Activated T-cell treated with anti-CD3 and anti-CD28 coated beads, Interleukin-2, amount 50 U/mL, for 72 hours (primary cell): ENCODE data around the gene AKAIN1. TPM values are rescaled to one million over a fixed set of nuclear protein-coding genes. Genes with fewer than 3 reads are reported as not detected.

Source experiments
- ATAC-seq, 2 donors: fragments of 150-1000 bp; cut with Tn5 transposase; replicated peaks in 1 of 2; 2 replicates each; pipeline ENCODE4 v1.10.0; 2021; ENCODE audit warnings: moderate library complexity in 2 of 2, mild to moderate bottlenecking in 1 of 2
- DNase-seq, 2 donors: peaks; one replicate each; pipeline ENCODE4 v3.0.0; 2021 to 2022; ENCODE audit warnings: mixed read lengths in 1 of 2
- H3K27ac Mint-ChIP-seq: one replicate; pipeline ENCODE4 v1.8.0; 2022; ENCODE audit warnings: mild to moderate bottlenecking, moderate library complexity, mixed read lengths
- H3K27me3 Mint-ChIP-seq: one replicate; pipeline ENCODE4 v1.8.0; 2022; ENCODE audit warnings: low read depth, mixed read lengths
- H3K36me3 Mint-ChIP-seq, 2 donors: one replicate each; pipeline ENCODE4 v1.8.0; 2022; ENCODE audit warnings: mixed read lengths in 2 of 2, mild to moderate bottlenecking in 1 of 2; ENCODE audit not compliant: insufficient read depth in 2 of 2
- H3K4me1 Mint-ChIP-seq: one replicate; pipeline ENCODE4 v1.8.0; 2022; ENCODE audit warnings: low read depth, mixed read lengths
- H3K4me3 Mint-ChIP-seq, 2 donors: one replicate each; pipeline ENCODE4 v1.8.0; 2022; ENCODE audit warnings: mild to moderate bottlenecking in 2 of 2, mixed read lengths in 2 of 2, moderate library complexity in 2 of 2
- H3K9me3 Mint-ChIP-seq, 2 donors: one replicate each; pipeline ENCODE4 v1.8.0; 2022; ENCODE audit warnings: mixed read lengths in 2 of 2
- total RNA-seq, 2 donors: library from RNA; stranded (reverse); gene quantifications; one replicate each; pipeline ENCODE4 v1.2.3, GENCODE V29; 2022

The AKAIN1 gene
- total RNA-seq, 2 donors from 2014 or later = not detected

DNA sequence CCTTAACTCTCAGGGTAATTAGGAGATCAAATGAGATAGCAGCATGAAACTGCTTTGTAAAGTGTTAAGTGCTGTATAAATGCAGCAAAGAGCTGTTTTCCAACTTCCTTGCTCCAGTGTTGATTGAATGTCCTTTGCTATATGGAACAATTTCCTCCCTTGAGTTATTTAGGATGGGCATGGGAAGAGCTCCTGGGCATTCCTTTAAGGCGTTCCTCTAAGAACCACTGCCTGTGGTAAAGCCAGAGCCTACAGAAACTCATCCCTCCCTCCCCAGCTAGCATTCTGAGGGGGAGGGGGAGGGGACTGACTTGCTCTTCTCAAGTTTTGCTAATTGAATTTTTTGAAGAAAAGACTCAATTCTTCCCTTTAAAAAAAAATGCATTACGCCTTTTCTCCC is 1.4 kb downstream of the AKAIN1 start:
- Mint-ChIP-seq H3K27ac (no peak overlapping the region), H3K36me3 (peaks cover 0 to 2% of the 10 kb centered on the region in 2 donors), H3K4me1 (peaks cover 12% of the 10 kb centered on the region), H3K27me3 (peaks cover 57% of the 10 kb centered on the region), H3K4me3 (peak overlapping the region in 1 of 2 donors; percentile 85), H3K9me3 (peaks cover 0 to 5% of the 10 kb centered on the region in 2 donors)
- DNase-seq = no peak
- ATAC-seq = no peak

DNA sequence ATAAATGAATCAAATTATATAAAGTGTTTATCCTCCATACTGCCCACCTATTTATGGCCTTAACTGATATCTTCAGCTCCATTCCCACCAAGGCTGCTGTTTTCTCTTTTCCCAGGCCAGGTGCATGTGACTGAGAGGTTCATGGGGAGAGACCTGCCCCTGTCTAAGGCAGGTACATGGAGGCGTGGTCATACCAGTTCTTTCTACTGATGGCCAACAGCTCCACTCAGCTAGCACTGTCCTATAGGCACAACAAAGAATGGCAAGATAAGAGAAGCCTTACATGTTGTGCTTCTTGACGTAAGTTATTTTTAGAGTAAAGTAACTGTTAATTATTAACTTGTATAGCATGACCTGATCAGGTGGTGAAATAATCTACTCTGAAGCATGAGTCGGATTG is 16.8 kb downstream of the AKAIN1 start:
- H3K27me3 Mint-ChIP-seq = no peaks in the 10 kb centered on the region
- no peak overlapping the region for H3K27ac Mint-ChIP-seq
- H3K9me3 Mint-ChIP-seq = peaks cover 2 to 3% of the 10 kb centered on the region in 2 donors
- H3K36me3 Mint-ChIP-seq = peaks cover 0 to under 1% of the 10 kb centered on the region in 2 donors
- DNase-seq = no peak
- ATAC-seq = no peak
- H3K4me3 Mint-ChIP-seq = no peak overlapping the region
- H3K4me1 Mint-ChIP-seq = peaks cover 15% of the 10 kb centered on the region

DNA sequence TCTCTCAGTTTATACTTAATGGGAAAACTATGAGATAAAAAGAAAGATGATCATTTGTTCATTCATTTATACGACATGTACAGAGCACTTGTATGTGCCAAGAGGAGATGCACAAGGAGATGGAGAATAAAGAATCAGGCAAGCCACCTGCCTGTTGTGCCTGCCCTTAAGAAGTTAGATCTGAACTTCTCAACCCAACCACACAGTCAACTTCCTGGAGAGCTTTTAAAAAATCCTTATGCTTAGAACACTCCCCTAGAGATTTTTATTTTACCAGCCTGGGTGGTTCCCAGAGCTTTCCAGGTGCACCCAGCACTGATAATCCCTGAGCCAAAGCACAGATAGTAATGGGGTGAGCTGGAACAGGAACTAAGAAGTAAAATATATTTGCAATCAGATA is 18.5 kb downstream of the AKAIN1 start:
- no peaks in the 10 kb centered on the region for H3K36me3 Mint-ChIP-seq
- H3K27me3 Mint-ChIP-seq = no peaks in the 10 kb centered on the region
- DNase-seq (no peak), ATAC-seq (no peak)
- H3K4me1 Mint-ChIP-seq = peaks cover 15% of the 10 kb centered on the region
- H3K27ac Mint-ChIP-seq = no peak overlapping the region
- H3K4me3 Mint-ChIP-seq = no peak overlapping the region
- H3K9me3 Mint-ChIP-seq = no peaks in the 10 kb centered on the region

DNA sequence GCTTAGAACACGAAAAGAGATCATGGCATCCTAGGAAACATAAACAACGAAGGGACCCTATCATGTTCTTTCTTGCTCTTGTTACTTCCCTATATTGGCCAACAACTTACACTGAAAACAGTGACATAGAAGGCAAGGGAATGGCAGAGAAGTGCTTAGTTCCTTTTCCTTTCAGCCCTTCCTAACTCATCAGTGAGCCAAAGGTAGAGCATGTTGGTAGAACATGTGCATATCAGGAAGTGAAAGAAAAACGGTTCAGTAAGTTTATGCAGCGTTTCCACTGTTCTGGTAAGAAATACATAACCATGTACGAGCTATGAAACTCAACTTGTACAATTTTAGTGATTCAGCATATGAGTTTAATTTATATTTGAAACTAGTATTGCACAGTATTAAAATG is 21.7 kb downstream of the AKAIN1 start:
- no peak overlapping the region for H3K4me3 Mint-ChIP-seq
- ATAC-seq (no peak), DNase-seq (no peak)
- H3K36me3 Mint-ChIP-seq = no peaks in the 10 kb centered on the region
- H3K4me1 Mint-ChIP-seq = peaks cover 15% of the 10 kb centered on the region
- H3K27ac Mint-ChIP-seq = no peak overlapping the region
- no peaks in the 10 kb centered on the region for H3K9me3 Mint-ChIP-seq
- no peaks in the 10 kb centered on the region for H3K27me3 Mint-ChIP-seq

DNA sequence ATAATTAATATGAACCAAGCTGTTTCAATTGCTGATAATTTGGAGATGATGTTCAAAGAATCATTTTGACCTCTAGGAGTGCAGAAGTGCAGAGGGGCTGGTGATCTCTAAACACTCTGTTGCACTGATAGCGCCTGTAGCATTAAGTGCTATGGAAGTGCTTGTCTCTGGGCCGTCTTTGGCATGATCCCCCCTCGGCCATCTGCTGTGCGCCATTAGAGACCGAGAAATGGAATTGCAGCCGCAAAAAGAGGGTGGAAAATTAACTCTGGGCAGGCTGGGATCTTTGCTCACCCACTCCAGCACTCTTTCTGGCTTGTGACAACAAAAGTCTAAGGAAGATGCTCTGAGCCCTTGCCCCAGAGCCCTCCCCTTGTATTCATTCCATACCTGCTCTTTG is 23.4 kb downstream of the AKAIN1 start:
- DNase-seq = no peak
- Mint-ChIP-seq H3K27ac (no peak overlapping the region), H3K4me1 (peaks cover 9% of the 10 kb centered on the region), H3K9me3 (no peaks in the 10 kb centered on the region), H3K36me3 (peaks cover 0 to 2% of the 10 kb centered on the region in 2 donors), H3K27me3 (no peaks in the 10 kb centered on the region), H3K4me3 (no peak overlapping the region)
- ATAC-seq = no peak

DNA sequence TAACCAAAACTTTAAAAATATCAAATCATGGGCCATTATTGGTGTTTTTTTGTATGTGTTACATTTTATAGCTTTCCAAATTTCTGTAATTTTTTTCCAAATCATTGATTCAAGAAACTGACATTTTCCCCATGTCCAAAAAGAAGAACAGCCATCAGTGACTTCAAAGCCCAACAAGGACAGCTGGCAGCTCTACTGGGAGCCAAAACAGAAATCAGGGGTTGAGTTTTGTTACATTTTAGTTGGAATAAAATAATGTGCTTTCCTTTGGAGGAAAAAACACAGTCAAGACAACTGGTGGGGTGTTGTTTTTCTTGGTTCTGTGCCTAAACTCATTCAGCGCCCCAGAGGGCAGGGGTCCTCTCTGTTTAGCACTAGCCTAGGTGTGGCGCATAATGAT is 23.8 kb downstream of the AKAIN1 start:
- no peak overlapping the region for H3K27ac Mint-ChIP-seq
- H3K27me3 Mint-ChIP-seq = no peaks in the 10 kb centered on the region
- no peak for ATAC-seq
- H3K9me3 Mint-ChIP-seq = no peaks in the 10 kb centered on the region
- no peak overlapping the region for H3K4me3 Mint-ChIP-seq
- no peak for DNase-seq
- H3K36me3 Mint-ChIP-seq = peaks cover 0 to 2% of the 10 kb centered on the region in 2 donors
- peaks cover 9% of the 10 kb centered on the region for H3K4me1 Mint-ChIP-seq

DNA sequence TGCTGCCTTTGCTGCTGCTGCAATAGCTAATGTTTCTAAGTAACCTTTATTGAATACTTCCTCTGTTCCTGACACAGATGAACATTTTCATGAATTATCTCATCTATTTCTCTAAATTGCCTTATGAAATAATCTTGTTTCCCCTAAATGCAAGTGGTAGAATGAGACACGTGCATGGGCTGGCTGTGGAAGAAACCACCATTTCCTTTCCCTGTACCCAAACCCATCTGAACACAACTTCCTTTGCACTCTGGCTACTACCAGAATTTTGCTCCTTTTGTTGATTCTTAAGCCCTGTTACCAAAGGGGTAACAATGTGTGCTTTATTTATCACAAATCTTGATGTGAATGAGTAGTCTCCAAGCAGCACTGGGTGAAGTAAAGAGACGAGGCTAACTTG is 29.2 kb downstream of the AKAIN1 start:
- H3K4me1 Mint-ChIP-seq = peaks cover 21% of the 10 kb centered on the region
- H3K27ac Mint-ChIP-seq = peak overlapping the region; percentile 12
- H3K27me3 Mint-ChIP-seq = no peaks in the 10 kb centered on the region
- peaks cover 0 to 2% of the 10 kb centered on the region in 2 donors for H3K36me3 Mint-ChIP-seq
- H3K4me3 Mint-ChIP-seq = peak overlapping the region in 1 of 2 donors; percentile 19
- ATAC-seq = peak in 1 of 2 donors; percentile 33
- no peaks in the 10 kb centered on the region for H3K9me3 Mint-ChIP-seq
- DNase-seq = no peak

DNA sequence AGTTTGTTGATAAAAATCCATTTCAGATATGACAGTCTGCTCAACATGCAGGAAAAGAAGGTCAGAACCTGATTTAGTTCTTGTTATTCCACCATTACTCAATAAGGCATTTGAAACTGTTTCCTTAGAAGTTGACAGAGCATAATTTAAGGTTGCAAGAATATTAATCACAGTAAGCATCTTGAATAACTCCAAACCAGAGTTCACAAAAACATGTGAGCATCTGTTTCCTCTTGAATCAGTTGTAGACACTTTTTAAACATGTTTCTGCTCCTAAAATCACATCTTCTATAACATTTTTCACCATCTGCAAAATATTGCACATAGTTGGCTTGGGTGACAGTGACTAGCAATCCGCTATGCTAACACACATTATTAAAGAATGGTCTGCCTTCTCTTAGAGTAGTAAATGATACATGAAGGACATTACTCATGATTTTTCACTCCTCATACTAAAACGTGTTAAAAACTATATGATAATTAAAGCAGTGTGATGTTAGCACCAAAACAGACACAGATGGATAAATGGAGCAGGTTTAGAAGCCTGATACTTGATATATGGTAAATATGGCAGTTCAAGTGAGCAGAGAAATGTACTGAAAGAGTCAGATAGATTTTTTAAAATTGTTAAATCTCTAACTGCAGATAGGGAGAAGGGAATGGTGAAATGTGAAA is 30.3 kb downstream of the AKAIN1 start:
- Mint-ChIP-seq H3K9me3 (no peaks in the 10 kb centered on the region), H3K27me3 (no peaks in the 10 kb centered on the region), H3K4me3 (no peak overlapping the region), H3K36me3 (peaks cover 0 to 2% of the 10 kb centered on the region in 2 donors), H3K27ac (no peak overlapping the region), H3K4me1 (peaks cover 21% of the 10 kb centered on the region)
- no peak for DNase-seq
- ATAC-seq = no peak

DNA sequence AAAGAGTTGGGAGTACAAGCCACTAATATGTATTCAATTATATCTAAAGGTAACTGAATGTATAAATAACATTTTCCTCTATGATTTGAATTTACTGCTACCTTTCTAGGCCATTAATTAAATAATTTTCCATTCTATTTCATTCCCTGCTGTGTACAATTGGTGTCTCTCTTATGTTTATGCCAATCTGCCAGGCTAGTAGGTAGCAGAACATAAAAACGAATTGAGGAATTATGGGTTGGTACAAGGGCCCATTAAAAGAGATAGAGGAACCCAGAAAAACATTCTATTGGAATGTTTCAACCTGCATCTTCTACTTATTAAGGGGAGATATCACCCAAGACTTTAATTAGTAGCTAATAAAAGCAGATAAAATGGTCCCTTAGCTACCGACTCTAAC is 32.2 kb downstream of the AKAIN1 start:
- DNase-seq (no peak), ATAC-seq (no peak)
- Mint-ChIP-seq H3K4me3 (no peak overlapping the region), H3K4me1 (peaks cover 25% of the 10 kb centered on the region), H3K27ac (no peak overlapping the region), H3K9me3 (no peaks in the 10 kb centered on the region), H3K36me3 (peaks cover 0 to 2% of the 10 kb centered on the region in 2 donors), H3K27me3 (no peaks in the 10 kb centered on the region)

DNA sequence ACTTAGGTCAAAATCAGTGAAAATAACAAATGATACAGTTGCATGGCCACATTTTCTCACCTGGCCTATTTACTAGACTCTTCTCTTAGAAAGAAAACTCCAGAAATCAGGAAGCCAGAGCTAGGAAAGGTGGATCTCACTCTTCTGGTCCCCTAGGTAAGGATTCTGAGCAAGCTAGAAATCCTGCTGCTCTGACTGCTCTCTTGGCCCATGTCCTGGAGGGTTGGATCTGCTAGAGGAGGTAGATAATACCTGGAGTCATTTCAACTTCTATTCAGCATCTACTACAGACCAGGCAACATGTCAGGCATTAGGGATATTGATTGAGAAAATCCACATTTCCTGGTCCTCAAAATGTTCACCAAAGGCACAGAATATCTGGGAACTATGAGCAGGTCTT is 34.9 kb downstream of the AKAIN1 start:
- Mint-ChIP-seq H3K4me1 (peaks cover 36% of the 10 kb centered on the region), H3K27me3 (no peaks in the 10 kb centered on the region), H3K27ac (no peak overlapping the region), H3K9me3 (no peaks in the 10 kb centered on the region), H3K36me3 (no peaks in the 10 kb centered on the region), H3K4me3 (no peak overlapping the region)
- ATAC-seq (no peak), DNase-seq (no peak)

DNA sequence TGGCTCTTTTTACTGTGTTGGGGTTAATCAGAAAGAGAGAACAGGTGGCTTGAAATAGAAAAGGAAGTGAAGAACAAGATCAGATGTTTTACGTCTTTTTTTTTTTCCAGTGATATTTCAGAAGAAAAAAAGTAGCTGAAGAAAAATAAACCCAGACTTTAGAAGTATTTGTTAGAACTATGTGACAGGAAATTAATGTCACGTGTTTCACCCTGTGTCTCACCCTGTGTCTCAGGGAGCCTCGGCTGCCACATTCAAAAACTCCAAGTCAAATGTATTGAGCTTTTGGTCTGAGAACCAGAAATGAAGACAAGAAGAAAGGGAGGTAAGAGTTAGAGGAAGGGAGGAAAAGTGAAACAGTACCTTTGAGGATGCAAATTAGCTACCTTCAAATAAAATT is 38.0 kb downstream of the AKAIN1 start:
- Mint-ChIP-seq H3K4me1 (peaks cover 32% of the 10 kb centered on the region), H3K9me3 (no peaks in the 10 kb centered on the region), H3K36me3 (no peaks in the 10 kb centered on the region), H3K27ac (no peak overlapping the region), H3K27me3 (no peaks in the 10 kb centered on the region), H3K4me3 (peak overlapping the region; percentile 29 to 48)
- ATAC-seq = no peak
- no peak for DNase-seq

DNA sequence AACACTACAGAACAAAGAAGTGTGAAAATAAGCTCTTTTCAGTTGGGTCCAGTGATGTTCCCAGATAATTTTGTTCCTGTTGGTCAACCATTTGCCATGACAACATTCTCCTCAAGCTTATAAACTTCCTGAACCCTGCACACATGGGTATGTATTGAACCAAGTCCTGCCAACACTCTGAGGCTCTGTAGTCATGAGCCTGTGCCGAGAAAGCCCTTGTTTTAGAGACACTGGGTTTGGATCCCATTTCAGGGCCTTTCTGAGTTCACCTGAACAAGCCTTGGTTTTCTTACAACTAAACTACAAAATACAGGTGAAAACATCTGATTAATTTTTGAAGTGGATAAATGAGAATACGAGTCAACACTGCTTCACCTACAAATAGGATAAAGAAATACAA is 38.5 kb downstream of the AKAIN1 start:
- H3K27ac Mint-ChIP-seq = no peak overlapping the region
- H3K36me3 Mint-ChIP-seq = no peaks in the 10 kb centered on the region
- DNase-seq (no peak), ATAC-seq (no peak)
- no peaks in the 10 kb centered on the region for H3K9me3 Mint-ChIP-seq
- peak overlapping the region in 1 of 2 donors; percentile 27 for H3K4me3 Mint-ChIP-seq
- H3K4me1 Mint-ChIP-seq = peaks cover 32% of the 10 kb centered on the region
- no peaks in the 10 kb centered on the region for H3K27me3 Mint-ChIP-seq

DNA sequence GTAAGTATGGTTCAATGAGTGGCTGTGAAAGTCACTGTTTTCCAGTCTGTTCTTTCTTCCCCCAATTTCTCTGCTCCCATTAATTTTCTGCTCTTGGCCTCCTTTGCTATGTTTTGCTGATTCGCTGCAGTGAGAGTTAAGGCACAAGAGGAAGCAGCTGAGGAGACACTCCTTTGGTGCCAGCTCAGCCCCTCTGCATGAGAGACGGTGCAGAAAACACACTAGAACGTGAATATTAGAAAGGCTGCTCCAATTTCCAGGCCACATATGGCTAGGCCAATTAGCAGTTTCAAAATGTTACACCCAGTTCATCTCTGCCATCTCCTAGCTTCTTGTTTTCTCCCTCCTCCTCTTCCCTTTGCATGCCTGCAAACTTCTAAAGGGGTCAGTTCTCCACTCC is 38.9 kb downstream of the AKAIN1 start:
- ATAC-seq (no peak), DNase-seq (no peak)
- peak overlapping the region in 1 of 2 donors; percentile 27 for H3K4me3 Mint-ChIP-seq
- no peak overlapping the region for H3K27ac Mint-ChIP-seq
- H3K36me3 Mint-ChIP-seq = no peaks in the 10 kb centered on the region
- H3K27me3 Mint-ChIP-seq = no peaks in the 10 kb centered on the region
- H3K4me1 Mint-ChIP-seq = peaks cover 32% of the 10 kb centered on the region
- no peaks in the 10 kb centered on the region for H3K9me3 Mint-ChIP-seq

DNA sequence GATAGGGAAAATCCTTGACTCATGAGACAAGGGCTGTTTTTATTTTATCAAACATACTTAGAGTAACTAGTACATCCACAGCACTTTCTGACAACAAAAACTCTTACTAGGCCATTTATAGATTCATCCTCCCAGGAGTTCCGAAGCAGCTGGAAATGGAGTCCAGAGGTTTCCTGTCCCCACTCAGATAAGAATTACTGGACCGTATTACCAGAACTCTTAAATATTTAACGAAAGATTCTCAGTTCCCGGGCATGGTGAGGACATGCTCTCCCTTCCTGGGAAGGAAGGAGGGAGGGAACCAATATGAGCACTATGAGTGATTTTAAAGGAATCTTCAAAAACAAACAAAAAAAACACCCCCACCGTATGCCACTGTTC is 41.2 kb downstream of the AKAIN1 start:
- Mint-ChIP-seq H3K27me3 (no peaks in the 10 kb centered on the region), H3K27ac (no peak overlapping the region), H3K36me3 (peaks cover 0 to 7% of the 10 kb centered on the region in 2 donors), H3K4me1 (peaks cover 40% of the 10 kb centered on the region), H3K4me3 (no peak overlapping the region), H3K9me3 (peaks cover 0 to 6% of the 10 kb centered on the region in 2 donors)
- ATAC-seq = no peak
- no peak for DNase-seq
